Gastroesophageal sphincter (tissue), 4 donors: ENCODE measurements around the gene ANKRD62. TPM values are rescaled to one million over a fixed set of nuclear protein-coding genes. Genes with fewer than 3 reads are reported as not detected.

ENCODE experiments used
- small RNA-seq, 4 donors: library from RNA; depleted of rRNA; stranded (forward); fragments of <200 nt; gene quantifications; one replicate each; pipeline ENCODE3, GENCODE V24; 2016
- total RNA-seq, 4 donors: library from RNA; depleted of rRNA; stranded (reverse); fragments of >200 nt; gene quantifications; one replicate each; pipeline ENCODE4 v1.1.0, GENCODE V29; 2016

The ANKRD62 gene
- total RNA-seq, 4 donors from 2014 or later = not detected

Small RNA genes within 50 kb of the gene (small RNA-seq; reads per million reads assigned to genes)
- gene RNU6-324P = 0 reads per million in 4 donors

Other genes with a start within 250 kb of the ANKRD62 start
- gene CHMP1B, start 242.4 kb upstream of the ANKRD62 start, total RNA-seq = 10 to 100 TPM; 46.0 to 71.6 (median 52.8) TPM
- gene MPPE1, start 185.5 kb upstream of the ANKRD62 start, total RNA-seq = 10 to 100 TPM; 19.5 to 33.8 (median 21.4) TPM
- 100 to 1,000 TPM; 112 to 385 (median 215) TPM for gene IMPA2, start 112.3 kb upstream of the ANKRD62 start, total RNA-seq
- gene CIDEA, start 160.5 kb downstream of the ANKRD62 start, total RNA-seq = 1 to 10 TPM in 1 of 4 donors, under 1 TPM in 2, not detected in 1; 0.31 to 5.1 (median 0.59) TPM
- gene TUBB6, start 214.4 kb downstream of the ANKRD62 start, total RNA-seq = 100 to 1,000 TPM; 398 to 983 (median 654) TPM